ACHN (cell line): ENCODE results near the gene REPIN1.

ENCODE experiments used
- DNase-seq: peaks from one replicate; pipeline ENCODE4 v3.0.0-alpha.2; 2015
- in situ Hi-C: cut with HindIII; loops from 2 replicates; pipeline ENCODE4 v1.10.0; 2017; ENCODE audit warnings: low sequenced_read_pairs, low pct_ligation_motif_present, low pct_unique_long_range_greater_than_20kb

REPIN1 gene

GRCh38 chr7:150368096-150368883 is at the start of gene REPIN1:
Gene REPIN1, plus strand, starts transcription at chr7:150368822. Its CDS starts 890 bp downstream, at chr7:150369712.
- DNase-seq: peak; percentile 94
- in situ Hi-C loops: no loop called here

GRCh38 chr7:150321788-150322113 is 46.9 kb upstream of the REPIN1 start:
- in situ Hi-C loops: no loop called here
- peak; percentile 7 for DNase-seq

- in situ Hi-C loops: no loop called here
- DNase-seq: peak; percentile 73
These were observed 46.3 kb upstream of the REPIN1 start for GRCh38 chr7:150322114-150322832.

DNA sequence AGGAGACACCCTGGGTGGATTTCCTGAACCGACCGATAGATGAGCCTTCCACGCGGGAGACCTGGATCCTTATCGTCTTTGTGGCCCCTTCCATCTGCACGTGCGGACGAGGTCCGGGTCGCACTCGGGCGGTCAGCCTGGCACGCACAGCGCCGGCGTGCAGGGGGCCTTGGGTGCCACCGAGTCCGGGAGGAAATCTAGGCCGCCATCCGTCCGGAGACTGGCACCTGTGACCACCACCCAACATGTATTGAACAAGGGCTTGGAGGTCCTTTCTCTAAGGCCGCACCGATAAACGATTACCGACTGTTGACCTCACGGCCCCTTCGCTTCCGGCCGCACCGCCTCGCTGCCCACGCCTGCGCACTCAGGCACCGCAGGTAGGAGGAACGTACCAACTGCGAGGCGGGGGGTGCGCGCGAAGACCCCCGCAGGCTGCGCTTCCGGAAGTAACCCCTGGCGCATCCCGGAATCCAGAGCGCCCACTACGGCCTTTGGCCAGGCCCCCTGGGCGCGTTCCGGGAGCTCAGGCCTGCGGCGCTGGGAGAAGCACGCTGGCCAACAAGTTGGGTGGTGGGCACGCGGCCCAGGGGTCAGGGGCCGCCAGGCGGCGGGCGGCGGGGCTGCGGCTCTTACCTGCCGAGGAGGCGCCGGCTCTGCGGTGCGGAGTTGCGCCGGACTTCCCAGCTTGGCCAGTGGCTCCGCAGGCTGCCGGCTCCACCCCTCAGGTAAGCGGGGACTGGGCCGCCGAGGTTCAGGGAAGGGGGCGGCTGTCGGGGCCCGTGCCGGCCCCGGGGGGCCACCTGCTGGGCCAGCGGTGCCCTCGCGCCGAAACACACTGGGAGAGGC is 45.6 kb upstream of the REPIN1 start, which contains the start of the genes ACTR3C and LRRC61:
Gene ACTR3C (minus strand): TSS at position 713 of the 849 bp plus-strand sequence. CDS start 28,249 bp downstream, outside the sequence.
Gene LRRC61 (plus strand): TSS at position 523 of the 849 bp plus-strand sequence. CDS start 13,507 bp downstream, outside the sequence.
- peak; percentile 87 for DNase-seq
- in situ Hi-C loops: no loop called here

- peak; percentile 83 for DNase-seq
- in situ Hi-C loops: no loop called here
These were observed 44.8 kb upstream of the REPIN1 start for GRCh38 chr7:150323682-150324372.

DNA sequence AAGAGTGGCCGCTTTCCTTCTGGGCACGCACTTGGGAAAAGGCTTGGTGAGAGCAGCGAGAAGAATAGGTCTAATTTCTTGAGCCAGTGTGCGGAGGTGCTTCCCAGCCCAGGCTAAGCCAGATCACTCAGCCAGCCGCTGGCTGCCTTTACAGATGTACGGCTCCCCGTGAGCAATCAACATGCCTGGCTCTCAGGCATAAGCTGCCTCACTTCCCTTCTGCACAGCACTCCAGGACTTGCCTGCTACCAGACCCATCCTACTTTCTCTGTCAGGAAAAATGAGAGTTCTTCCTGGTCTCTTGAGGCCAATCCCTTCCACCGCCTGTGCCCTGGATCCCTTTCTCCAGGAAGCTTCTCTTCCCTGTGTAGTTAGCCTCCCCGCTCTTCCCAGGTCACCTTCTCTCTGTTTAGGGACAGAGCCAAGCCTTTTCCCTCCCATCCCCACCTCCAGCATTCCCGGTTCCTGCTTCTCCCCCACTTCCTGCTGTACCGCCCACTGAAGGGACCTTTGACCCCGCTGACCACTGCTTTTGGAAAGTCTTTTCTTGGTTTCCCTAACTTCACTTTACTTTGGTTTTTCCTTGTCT is 44.2 kb upstream of the REPIN1 start:
- DNase-seq: peak; percentile 51

DNA sequence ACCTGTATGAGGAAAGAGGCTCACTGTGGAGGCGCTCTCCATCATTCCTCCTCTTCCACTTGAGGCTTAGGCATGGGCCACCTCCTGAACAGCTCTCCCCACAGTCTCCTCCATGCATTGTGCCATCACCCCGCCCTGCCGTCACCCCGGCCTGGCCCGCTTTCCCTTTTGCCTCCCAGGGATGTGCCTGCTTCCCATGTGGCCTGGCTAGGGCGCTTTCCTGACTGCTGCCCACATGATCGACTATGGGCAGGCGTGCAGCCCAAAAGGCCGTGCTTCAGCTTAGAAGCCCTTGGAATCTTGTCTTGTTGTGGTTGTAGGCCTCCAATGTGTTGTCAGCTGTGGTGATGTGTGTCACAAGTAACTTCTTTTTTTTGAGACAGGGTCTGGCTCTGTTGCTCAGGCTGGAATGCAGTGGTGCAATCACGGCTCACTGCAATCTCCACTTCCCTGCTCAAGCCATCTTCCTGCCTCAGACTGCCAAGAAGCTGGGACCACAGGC is 43.5 kb upstream of the REPIN1 start:
- in situ Hi-C loops: no loop called here
- peak; percentile 3 for DNase-seq

More for the DNA sequence above, 44.2 kb upstream of the REPIN1 start:
- in situ Hi-C loops: no loop called here

DNA sequence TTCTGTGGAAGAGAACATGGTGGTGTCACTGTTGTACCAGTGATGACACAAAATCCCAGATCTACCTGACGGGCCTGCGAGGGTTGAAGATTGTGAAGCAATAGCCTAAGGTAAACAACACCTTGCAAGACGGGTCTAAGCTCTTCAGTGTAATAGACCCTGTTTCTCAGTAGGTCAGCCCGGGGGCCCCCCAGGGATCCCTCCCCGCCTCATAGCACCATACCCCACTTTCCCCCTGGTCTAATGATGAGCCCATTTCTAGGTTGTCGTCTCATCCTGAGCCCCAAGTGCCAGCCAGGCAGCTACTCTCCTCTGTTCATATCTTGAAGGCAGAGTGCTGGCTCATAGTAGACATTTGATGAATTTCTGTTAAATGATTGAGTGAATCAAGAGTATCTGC is 42.7 kb upstream of the REPIN1 start:
- in situ Hi-C loops: no loop called here
- no peak for DNase-seq

DNA sequence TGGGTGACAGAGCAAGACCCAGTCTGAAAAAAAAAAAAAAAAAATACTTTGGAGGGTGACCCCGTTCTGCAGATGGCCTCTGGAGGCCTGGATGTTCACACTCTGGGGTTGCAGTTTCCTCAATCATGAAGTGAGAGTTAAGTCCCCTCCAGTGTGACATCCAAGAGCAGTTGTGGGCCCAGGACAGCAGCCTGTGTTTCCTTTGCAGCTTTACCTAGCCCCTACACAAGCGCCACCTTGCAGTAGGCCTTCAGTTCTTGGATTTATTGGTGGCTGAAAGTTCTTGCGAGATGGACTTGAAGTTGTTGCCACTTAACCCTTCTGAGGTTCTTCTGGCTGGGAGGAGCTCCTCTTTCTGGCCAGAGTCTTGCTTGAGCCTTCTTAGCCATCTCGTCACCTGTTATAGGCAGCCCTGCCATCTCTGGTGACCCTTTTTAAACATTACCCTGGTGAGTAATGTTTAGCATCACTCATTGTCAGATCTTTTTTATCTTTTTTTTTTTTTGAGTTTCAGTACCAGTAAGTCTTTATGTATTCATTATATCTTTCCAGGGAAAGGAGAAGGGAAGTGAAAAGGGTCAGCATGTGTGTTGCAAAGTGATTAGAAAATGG is 41.9 kb upstream of the REPIN1 start:
- in situ Hi-C loops: no loop called here

DNA sequence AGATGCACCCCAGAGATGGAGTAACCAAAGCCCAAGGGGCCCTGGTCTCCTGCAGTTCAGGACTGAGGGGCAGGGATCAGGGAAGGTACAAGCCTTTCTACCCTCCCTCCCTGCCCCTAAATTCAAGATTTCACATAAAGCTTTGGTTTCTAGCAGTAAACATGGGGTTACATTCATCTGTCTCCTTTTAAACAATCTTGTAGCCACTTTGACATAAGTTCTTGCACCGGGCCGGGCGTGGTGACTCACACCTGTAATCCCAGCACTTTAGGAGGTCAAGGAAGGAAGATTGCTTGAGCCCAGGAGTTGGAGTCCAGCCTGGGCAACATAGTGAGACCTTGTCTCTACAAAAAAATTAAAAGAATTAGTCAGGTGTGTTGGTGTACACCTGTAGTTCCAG is 41.3 kb upstream of the REPIN1 start:
- DNase-seq: peak; percentile 14
- in situ Hi-C loops: no loop called here

More for the DNA sequence above, 41.9 kb upstream of the REPIN1 start:
- peak; percentile 69 for DNase-seq

DNA sequence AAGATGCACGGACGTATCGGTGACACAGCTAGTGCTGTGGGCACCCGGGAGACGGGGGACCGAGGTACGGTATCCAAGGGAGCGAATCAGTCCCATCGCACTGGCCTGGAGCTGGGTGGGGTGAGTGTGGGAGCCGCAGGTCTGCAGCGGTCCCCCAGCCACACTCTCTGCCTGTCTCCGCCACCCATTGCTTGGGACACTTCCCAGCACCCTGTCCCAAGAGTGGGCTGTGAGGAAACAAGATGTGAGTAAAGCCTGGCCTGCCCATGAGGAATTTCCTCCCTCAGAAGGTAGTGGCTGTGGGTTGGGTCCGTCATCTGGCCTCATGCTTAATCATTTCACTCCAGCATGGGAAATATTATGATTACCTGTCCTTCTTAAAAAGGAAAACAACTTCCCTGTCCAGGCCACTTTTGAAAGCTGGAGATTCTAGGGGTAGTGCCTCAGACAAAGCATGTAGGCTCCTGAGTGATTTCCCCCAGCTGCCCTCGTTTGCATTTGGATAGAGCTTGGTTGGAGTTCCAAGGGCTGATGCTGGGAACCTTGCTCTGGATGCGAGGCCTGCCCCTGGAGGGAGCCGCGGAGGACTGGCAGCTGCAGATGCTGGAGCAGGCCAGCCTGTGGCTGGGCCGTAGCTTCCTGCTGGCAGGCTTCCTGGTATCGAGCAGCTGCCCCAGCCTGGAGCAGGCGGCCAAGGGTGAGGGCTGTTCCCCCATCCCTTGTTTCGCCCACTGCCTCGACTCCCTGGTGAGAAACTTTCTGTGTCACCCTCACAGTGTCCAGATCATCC is 39.1 kb upstream of the REPIN1 start:
- no peak for DNase-seq
- in situ Hi-C loops: no loop called here

DNA sequence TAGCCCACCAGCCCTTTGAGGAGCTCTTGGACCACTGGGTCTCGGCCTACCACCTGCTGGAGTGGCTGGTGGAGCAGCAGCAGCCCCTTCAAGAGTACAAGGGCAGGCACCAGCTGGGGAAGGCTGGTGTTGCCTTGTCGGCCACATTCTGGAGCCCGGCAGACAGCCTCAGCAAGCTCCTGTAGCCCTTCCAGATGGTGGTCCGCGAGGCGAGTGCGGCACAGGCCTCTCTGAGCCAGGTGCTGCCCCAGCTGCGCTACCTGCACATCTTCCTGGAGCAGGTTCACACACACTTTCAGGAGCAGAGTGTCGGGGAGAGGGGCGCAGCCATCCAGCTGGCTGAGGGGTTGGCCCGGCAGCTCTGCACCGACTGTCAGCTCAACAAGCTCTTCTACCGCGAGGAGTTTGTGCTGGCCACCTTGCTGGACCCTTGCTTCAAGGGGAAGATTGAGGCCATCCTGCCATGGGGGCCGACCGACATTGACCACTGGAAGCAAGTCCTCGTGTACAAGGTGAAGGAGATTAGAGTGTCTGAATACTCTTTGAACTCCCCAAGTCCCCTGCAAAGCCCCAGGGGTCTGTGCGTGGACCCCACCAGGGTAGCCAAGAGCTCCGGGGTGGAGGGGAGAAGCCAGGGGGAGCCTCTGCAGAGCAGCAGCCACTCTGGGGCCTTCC is 38.3 kb upstream of the REPIN1 start:
- DNase-seq: no peak
- in situ Hi-C loops: no loop called here

GRCh38 chr7:150332852-150333635 is 35.6 kb upstream of the REPIN1 start:
- no peak for DNase-seq
- in situ Hi-C loops: no loop called here

GRCh38 chr7:150333659-150334058 is 35.0 kb upstream of the REPIN1 start:
- in situ Hi-C loops: no loop called here
- no peak for DNase-seq

- DNase-seq: no peak
- in situ Hi-C loops: no loop called here
These were observed 34.5 kb upstream of the REPIN1 start for GRCh38 chr7:150334108-150334507.
